Mesenchymal stem cell (in vitro differentiated cells and primary cell): ENCODE results near the gene SPINDOC.
"Not testable (repeated sequence)": the region's sequence is repeated elsewhere in the genome, so short reads cannot be mapped to it uniquely, and the experiment has no call there.

Experiments used
- DNase-seq: peaks from one replicate; pipeline ENCODE4 v3.0.0-alpha.2; 2013
- H2AFZ ChIP-seq: one replicate; pipeline ENCODE4 v1.6.1; 2013; ENCODE audit warnings: low read depth, mild to moderate bottlenecking, control low read depth, inconsistent platforms, low read length, moderate library complexity
- H2AK5ac ChIP-seq: 2 replicates; pipeline ENCODE4 v1.6.1; 2013; ENCODE audit warnings: low read length, moderate library complexity, mild to moderate bottlenecking, inconsistent platforms; ENCODE audit not compliant: severe bottlenecking
- H2BK120ac ChIP-seq: one replicate; pipeline ENCODE4 v1.6.1; 2013; ENCODE audit warnings: low read depth, mild to moderate bottlenecking, inconsistent platforms, low read length, moderate library complexity
- H2BK12ac ChIP-seq, 2 experiments: one replicate each; pipeline ENCODE4 v1.6.1; 2013; ENCODE audit warnings: inconsistent platforms in 2 of 2, low read length in 2 of 2, mild to moderate bottlenecking in 2 of 2, moderate library complexity in 2 of 2, control low read depth in 1 of 2
- H2BK15ac ChIP-seq: one replicate; pipeline ENCODE4 v1.6.1; 2013; ENCODE audit warnings: mild to moderate bottlenecking, low read depth, inconsistent platforms; ENCODE audit not compliant: poor library complexity, severe bottlenecking
- H2BK5ac ChIP-seq: 2 replicates; pipeline ENCODE4 v1.6.1; 2013; ENCODE audit warnings: low read depth, mild to moderate bottlenecking, low read length, control low read depth, inconsistent platforms; ENCODE audit not compliant: poor library complexity, severe bottlenecking
- H3K14ac ChIP-seq, 2 experiments: one replicate each; pipeline ENCODE4 v1.6.1; 2013; ENCODE audit warnings: inconsistent platforms in 2 of 2, low read length in 2 of 2, control low read depth in 1 of 2, mild to moderate bottlenecking in 1 of 2, moderate library complexity in 1 of 2
- H3K18ac ChIP-seq, 2 experiments: one replicate each; pipeline ENCODE4 v1.6.1; 2013; ENCODE audit warnings: inconsistent platforms in 2 of 2, low read length in 2 of 2, control low read depth in 1 of 2, low read depth in 1 of 2, mild to moderate bottlenecking in 1 of 2
- H3K23ac ChIP-seq, 2 experiments: one replicate each; pipeline ENCODE4 v1.6.1; 2013; ENCODE audit warnings: inconsistent platforms in 2 of 2, low read length in 2 of 2, mild to moderate bottlenecking in 2 of 2, moderate library complexity in 2 of 2, control low read depth in 1 of 2
- H3K27ac ChIP-seq: 2 replicates; pipeline ENCODE4 v1.5.1; 2013; ENCODE audit warnings: mild to moderate bottlenecking, moderate library complexity, low read length, control low read depth, inconsistent platforms; ENCODE audit not compliant: poor library complexity, severe bottlenecking
- H3K27me3 ChIP-seq, 2 experiments: 2 replicates each; pipeline versions ENCODE4 v1.6.1 to v1.7.0; 2013; ENCODE audit warnings: low read length in 2 of 2, mild to moderate bottlenecking in 2 of 2, moderate library complexity in 2 of 2, control low read depth in 1 of 2, inconsistent platforms in 1 of 2; ENCODE audit not compliant: control insufficient read depth in 1 of 2, insufficient read depth in 1 of 2
- H3K36me3 ChIP-seq, 2 experiments: 2 replicates each; pipeline versions ENCODE4 v1.6.1 to v1.7.0; 2013; ENCODE audit warnings: low read length in 2 of 2, control low read depth in 1 of 2, inconsistent platforms in 1 of 2, low read depth in 1 of 2, mild to moderate bottlenecking in 1 of 2; ENCODE audit not compliant: insufficient read depth in 2 of 2, control insufficient read depth in 1 of 2
- H3K4ac ChIP-seq, 2 experiments: one replicate each; pipeline ENCODE4 v1.6.1; 2013; ENCODE audit warnings: inconsistent platforms in 2 of 2, low read length in 2 of 2, mild to moderate bottlenecking in 2 of 2, moderate library complexity in 2 of 2, control low read depth in 1 of 2, low read depth in 1 of 2
- H3K4me1 ChIP-seq: 2 replicates; pipeline ENCODE4 v1.6.1; 2013; ENCODE audit warnings: low read depth, low read length, control low read depth; ENCODE audit not compliant: control insufficient read depth, insufficient read depth
- H3K4me2 ChIP-seq: 2 replicates; pipeline ENCODE4 v1.6.1; 2013; ENCODE audit warnings: low read length, mild to moderate bottlenecking, inconsistent platforms; ENCODE audit not compliant: poor library complexity, severe bottlenecking
- H3K4me3 ChIP-seq, 2 experiments: 2 replicates each; pipeline versions ENCODE4 v1.5.1 to v1.7.0; 2013; ENCODE audit warnings: low read length in 2 of 2, mild to moderate bottlenecking in 2 of 2, control low read depth in 1 of 2, low read depth in 1 of 2; ENCODE audit not compliant: insufficient read depth in 1 of 2
- H3K79me1 ChIP-seq: replicated peaks from 2 replicates; pipeline ENCODE4 v1.6.1; 2013; ENCODE audit warnings: mild to moderate bottlenecking, control low read depth, low read length, inconsistent platforms; ENCODE audit not compliant: poor library complexity, severe bottlenecking
- H3K9ac ChIP-seq: 2 replicates; pipeline ENCODE4 v1.7.0; 2013; ENCODE audit warnings: mild to moderate bottlenecking, low read length, moderate library complexity
- H3K9me3 ChIP-seq: 2 replicates; pipeline ENCODE4 v1.7.0; 2013; ENCODE audit warnings: mild to moderate bottlenecking, low read length; ENCODE audit not compliant: control insufficient read depth
- H4K8ac ChIP-seq: one replicate; pipeline ENCODE4 v1.6.1; 2013; ENCODE audit warnings: inconsistent platforms, mild to moderate bottlenecking, low read length, moderate library complexity
- H4K91ac ChIP-seq: one replicate; pipeline ENCODE4 v1.6.1; 2013; ENCODE audit warnings: mild to moderate bottlenecking, low read length, inconsistent platforms
- WGBS: methylation state at CpG from one replicate; pipeline ENCODE4 v1.1.7; 2013; ENCODE audit warnings: mixed read lengths; 5-methylcytosine and 5-hydroxymethylcytosine counted together

SPINDOC gene

GRCh38 chr11:63769714-63770455 is 43.4 kb upstream of the SPINDOC start:
- Histone ChIP-seq H3K9me3 (no peaks in the 10 kb centered on the region), H3K79me1 (peaks cover 7% of the 10 kb centered on the region), H3K23ac (peak overlapping the region in 1 of 2 experiments; percentile 23), H2BK15ac (peak overlapping the region; percentile 80), H4K8ac (no peak overlapping the region), H3K4me1 (peaks cover 26% of the 10 kb centered on the region), H4K91ac (no peak overlapping the region), H2BK5ac (no peak overlapping the region), H3K4ac (peak overlapping the region in 1 of 2 experiments; percentile 84), H3K9ac (peak overlapping the region; percentile 70), H3K27me3 (no peaks in the 10 kb centered on the region), H2AFZ (no peak overlapping the region), H2BK120ac (peak overlapping the region; percentile 97), H3K4me2 (peak overlapping the region; percentile 94), H2AK5ac (no peak overlapping the region), H3K18ac (peak overlapping the region; percentile 73 to 93), H2BK12ac (peak overlapping the region in 1 of 2 experiments; percentile 76), H3K36me3 (peaks cover 0 to 12% of the 10 kb centered on the region in 2 experiments), H3K14ac (peak overlapping the region in 1 of 2 experiments; percentile 69), H3K4me3 (peak overlapping the region; percentile 73 to 88), H3K27ac (no peak overlapping the region)
- 7% methylated on average over 35 of the region's 35 CpGs for WGBS
- DNase-seq: peak; percentile 51

- no peak overlapping the region for H2BK12ac ChIP-seq
- H3K27me3 ChIP-seq: no peaks in the 10 kb centered on the region
- no peak overlapping the region for H3K14ac ChIP-seq
- DNase-seq: peak; percentile 64
- H3K4ac ChIP-seq: no peak overlapping the region
- no peak overlapping the region for H2BK120ac ChIP-seq
- WGBS: 90% methylated on average over 7 of the region's 7 CpGs
- no peak overlapping the region for H2BK15ac ChIP-seq
- no peak overlapping the region for H3K23ac ChIP-seq
- H3K9me3 ChIP-seq: no peaks in the 10 kb centered on the region
- no peak overlapping the region for H4K8ac ChIP-seq
- H3K36me3 ChIP-seq: peaks cover 0 to 3% of the 10 kb centered on the region in 2 experiments
- H3K9ac ChIP-seq: no peak overlapping the region
- H3K4me1 ChIP-seq: peaks cover 18% of the 10 kb centered on the region
- no peak overlapping the region for H2AK5ac ChIP-seq
- H2BK5ac ChIP-seq: no peak overlapping the region
- H3K4me3 ChIP-seq: no peak overlapping the region
- peaks cover 7% of the 10 kb centered on the region for H3K79me1 ChIP-seq
- H3K18ac ChIP-seq: no peak overlapping the region
- H3K27ac ChIP-seq: no peak overlapping the region
- H4K91ac ChIP-seq: no peak overlapping the region
- no peak overlapping the region for H3K4me2 ChIP-seq
- no peak overlapping the region for H2AFZ ChIP-seq
Observed at GRCh38 chr11:63770763-63771162, 42.5 kb upstream of the SPINDOC start.

GRCh38 chr11:63771741-63772318 is 41.4 kb upstream of the SPINDOC start:
- H3K4me1 ChIP-seq, H3K36me3 ChIP-seq, H3K27me3 ChIP-seq, DNase-seq, H4K8ac ChIP-seq, H3K14ac ChIP-seq, H3K4me3 ChIP-seq, H3K18ac ChIP-seq, H4K91ac ChIP-seq, H3K9ac ChIP-seq, H3K9me3 ChIP-seq, H2AFZ ChIP-seq, H2BK5ac ChIP-seq, H2BK120ac ChIP-seq, H2AK5ac ChIP-seq, H3K23ac ChIP-seq, H3K27ac ChIP-seq, H3K4ac ChIP-seq, H3K79me1 ChIP-seq, H2BK12ac ChIP-seq, H2BK15ac ChIP-seq, H3K4me2 ChIP-seq: not testable (repeated sequence)
- WGBS: no CpG with 5 or more reads among the region's 2 CpGs

GRCh38 chr11:63775191-63775590 is 38.1 kb upstream of the SPINDOC start:
- no peak overlapping the region for H3K14ac ChIP-seq
- H3K36me3 ChIP-seq: no peaks in the 10 kb centered on the region
- no peaks in the 10 kb centered on the region for H3K79me1 ChIP-seq
- H3K4me1 ChIP-seq: peaks cover under 1% of the 10 kb centered on the region
- no peak overlapping the region for H3K27ac ChIP-seq
- H3K4ac ChIP-seq: no peak overlapping the region
- no peak overlapping the region for H3K9ac ChIP-seq
- H2AFZ ChIP-seq: no peak overlapping the region
- H2AK5ac ChIP-seq: no peak overlapping the region
- DNase-seq: peak; percentile 79
- H3K23ac ChIP-seq: no peak overlapping the region
- H4K8ac ChIP-seq: no peak overlapping the region
- no peak overlapping the region for H4K91ac ChIP-seq
- no peak overlapping the region for H2BK5ac ChIP-seq
- H3K4me2 ChIP-seq: no peak overlapping the region
- H3K4me3 ChIP-seq: no peak overlapping the region
- no peaks in the 10 kb centered on the region for H3K9me3 ChIP-seq
- H2BK12ac ChIP-seq: no peak overlapping the region
- H3K27me3 ChIP-seq: no peaks in the 10 kb centered on the region
- H3K18ac ChIP-seq: no peak overlapping the region
- WGBS: 91% methylated on average over 3 of the region's 3 CpGs
- H2BK120ac ChIP-seq: no peak overlapping the region
- H2BK15ac ChIP-seq: no peak overlapping the region
